Activated CD4-positive, alpha-beta T cell treated with anti-CD3 and anti-CD28 coated beads for 36 hours (primary cell): ENCODE data around the gene NKAIN1. TPM values are rescaled to one million over a fixed set of nuclear protein-coding genes. Genes with fewer than 3 reads are reported as not detected.

ENCODE experiments used
- ATAC-seq: fragments of 200-7000 bp; cut with Tn5 transposase; one replicate; pipeline ENCODE4 v1.10.0; 2021; ENCODE audit warnings: mild to moderate bottlenecking, moderate library complexity
- CTCF ChIA-PET: fragments of 350-600 bp; sonication (Branson Sonifier 250); formaldehyde crosslinking; loops from one replicate; lab custom pipeline; 2021; ENCODE audit warnings: antibody characterized with exemption; lab: Charles Lee
- POLR2A ChIA-PET: fragments of 350-600 bp; sonication (Branson Sonifier 250); formaldehyde crosslinking; loops from one replicate; lab custom pipeline; 2021; ENCODE audit warnings: antibody characterized with exemption, inconsistent platforms; lab: Charles Lee
- DNase-seq: peaks from one replicate; pipeline ENCODE4 v3.0.0-alpha.2; 2020
- H3K27ac Mint-ChIP-seq: one replicate; pipeline ENCODE4 v1.8.0; 2021; ENCODE audit warnings: mixed read lengths
- H3K27me3 Mint-ChIP-seq: one replicate; pipeline ENCODE4 v1.8.0; 2021; ENCODE audit warnings: mixed read lengths
- H3K36me3 Mint-ChIP-seq: one replicate; pipeline ENCODE4 v1.8.0; 2021; ENCODE audit warnings: low read depth, mixed read lengths
- H3K4me1 Mint-ChIP-seq: one replicate; pipeline ENCODE4 v1.8.0; 2021; ENCODE audit warnings: mixed read lengths
- H3K4me3 Mint-ChIP-seq: one replicate; pipeline ENCODE4 v1.8.0; 2021; ENCODE audit warnings: mild to moderate bottlenecking, moderate library complexity, mixed read lengths
- H3K9me3 Mint-ChIP-seq: one replicate; pipeline ENCODE4 v1.8.0; 2021; ENCODE audit warnings: low read depth, mixed read lengths
- intact Hi-C, 2 experiments: fragments of 100-400 bp; cut with DNase I in 1 of 2; cut with micrococcal nuclease in 1 of 2; formaldehyde crosslinking; loops; one replicate each; pipeline versions ENCODE4 v1.14.2 to v1.15.1; 2022 to 2024; cut with DNase I, micrococcal nuclease
- total RNA-seq, 2 experiments: library from RNA; stranded (reverse); gene quantifications; one replicate each; pipeline ENCODE4 v1.2.3, GENCODE V29; 2021

The NKAIN1 gene
- total RNA-seq, 2 experiments from 2014 or later, result not detected

GRCh38 chr1:31133368-31133767, 106.3 kb downstream of the NKAIN1 start:
- H3K4me3 Mint-ChIP-seq, result no peak overlapping the region
- no peaks in the 10 kb centered on the region for H3K27me3 Mint-ChIP-seq
- no peak overlapping the region for H3K27ac Mint-ChIP-seq
- ChIA-PET POLR2A (no interaction called here), CTCF (interaction anchor here (0.6 kb wide), 1 partner anchor 276 kb away, joined by 3 read pairs; no protein-coding TSS in a partner anchor)
- DNase-seq, result no peak
- ATAC-seq, result no peak
- H3K9me3 Mint-ChIP-seq, result no peaks in the 10 kb centered on the region
- H3K4me1 Mint-ChIP-seq, result no peaks in the 10 kb centered on the region
- no peaks in the 10 kb centered on the region for H3K36me3 Mint-ChIP-seq
- intact Hi-C loops, result no loop called here

Other genes with a start within 250 kb of the NKAIN1 start
- gene PUM1, start 174.2 kb downstream of the NKAIN1 start, total RNA-seq, result 10 to 100 TPM; 87.1 to 91.4 TPM
- gene SNRNP40, start 56.9 kb upstream of the NKAIN1 start, total RNA-seq, result 100 to 1,000 TPM; 101 to 111 TPM
- 10 to 100 TPM; 23.9 to 28.8 TPM for gene ZCCHC17, start 57.1 kb upstream of the NKAIN1 start, total RNA-seq
- not detected for gene FABP3, start 133.2 kb upstream of the NKAIN1 start, total RNA-seq
- gene SERINC2, start 173.3 kb upstream of the NKAIN1 start, total RNA-seq, result under 1 TPM in 1 of 2 experiments, not detected in 1; 0.14 TPM